ENCODE measurements around the gene SDC1.
"Not testable (repeated sequence)": the region's sequence is repeated elsewhere in the genome, so short reads cannot be mapped to it uniquely, and the experiment has no call there.

Gene SDC1

GRCh38 chr2:20197192-20197591 is 27.7 kb downstream of the SDC1 start:
- in situ Hi-C loops (cut with MboI; ENCODE audit: low pct_unique_long_range_greater_than_20kb, low sequenced_read_pairs, unreplicated experiment) = no loop called here
- DNase-seq (ENCODE audit: low spot score) = no peak
- no peak for TF ChIP-seq CTCF (IDR thresholded peaks at IDR 0.05; ENCODE audit: extremely low read depth, insufficient read depth, missing control alignments)

- DNase-seq (ENCODE audit: low spot score) = no peak
- in situ Hi-C loops (cut with MboI; ENCODE audit: low pct_unique_long_range_greater_than_20kb, low sequenced_read_pairs, unreplicated experiment) = no loop called here
- TF ChIP-seq CTCF (IDR thresholded peaks at IDR 0.05; ENCODE audit: extremely low read depth, insufficient read depth, missing control alignments) = no peak
Measured at GRCh38 chr2:20196657-20197161, 28.2 kb downstream of the SDC1 start.

- in situ Hi-C loops (cut with MboI; ENCODE audit: low pct_unique_long_range_greater_than_20kb, low sequenced_read_pairs, unreplicated experiment) = no loop called here
- no peak for TF ChIP-seq CTCF (IDR thresholded peaks at IDR 0.05; ENCODE audit: extremely low read depth, insufficient read depth, missing control alignments)
- DNase-seq (ENCODE audit: low spot score) = no peak
Measured at GRCh38 chr2:20196053-20196656, 28.8 kb downstream of the SDC1 start.

- no peak for TF ChIP-seq CTCF (IDR thresholded peaks at IDR 0.05; ENCODE audit: extremely low read depth, insufficient read depth, missing control alignments)
- no peak for DNase-seq (ENCODE audit: low spot score)
- in situ Hi-C loops (cut with MboI; ENCODE audit: low pct_unique_long_range_greater_than_20kb, low sequenced_read_pairs, unreplicated experiment) = no loop called here
Measured at GRCh38 chr2:20195431-20196033, 29.4 kb downstream of the SDC1 start.

- DNase-seq (ENCODE audit: low spot score); in situ Hi-C loops (cut with MboI; ENCODE audit: low pct_unique_long_range_greater_than_20kb, low sequenced_read_pairs, unreplicated experiment): not testable (repeated sequence)
Measured at GRCh38 chr2:20195016-20195411, 29.9 kb downstream of the SDC1 start.

GRCh38 chr2:20194097-20195015 is 30.6 kb downstream of the SDC1 start:
- DNase-seq (ENCODE audit: low spot score) = no peak
- TF ChIP-seq CTCF (IDR thresholded peaks at IDR 0.05; ENCODE audit: extremely low read depth, insufficient read depth, missing control alignments) = no peak
- in situ Hi-C loops (cut with MboI; ENCODE audit: low pct_unique_long_range_greater_than_20kb, low sequenced_read_pairs, unreplicated experiment) = no loop called here
